Stimulated activated CD4-positive, alpha-beta T cell treated with anti-CD3 and anti-CD28 coated beads, TNF-alpha, amount 100 ng/mL, for 24 hours (primary cell): Measurements from ENCODE around the gene LHFPL2.
A peak's percentile ranks its signal among the peaks of the same experiment; 100 is the strongest.

Experiments used
- DNase-seq, 3 experiments: peaks; one replicate each; pipeline ENCODE4 v3.0.0-alpha.2; 2020; ENCODE audit warnings: low read depth in 3 of 3

LHFPL2 gene

DNA sequence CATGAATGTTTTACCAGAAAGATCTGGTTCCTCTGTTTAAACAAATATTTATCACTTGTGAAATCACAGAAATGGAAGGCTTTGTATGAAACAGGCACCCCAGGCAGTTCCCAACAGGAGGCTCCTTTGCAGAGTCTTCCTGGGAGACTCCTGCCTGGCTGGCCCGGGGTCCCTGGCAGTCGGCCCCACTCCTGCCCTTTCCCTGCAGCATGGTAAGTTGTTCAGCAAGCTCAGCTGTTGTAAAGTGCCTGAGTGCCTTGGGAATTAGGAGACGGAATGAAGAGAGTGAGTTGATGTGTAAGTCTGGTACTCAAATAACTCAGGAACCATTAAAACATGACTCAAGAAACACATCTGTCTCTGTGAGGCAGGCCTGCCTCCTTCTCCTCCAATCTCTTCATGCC is 17.5 kb upstream of the LHFPL2 start:
- DNase-seq = no peak

DNA sequence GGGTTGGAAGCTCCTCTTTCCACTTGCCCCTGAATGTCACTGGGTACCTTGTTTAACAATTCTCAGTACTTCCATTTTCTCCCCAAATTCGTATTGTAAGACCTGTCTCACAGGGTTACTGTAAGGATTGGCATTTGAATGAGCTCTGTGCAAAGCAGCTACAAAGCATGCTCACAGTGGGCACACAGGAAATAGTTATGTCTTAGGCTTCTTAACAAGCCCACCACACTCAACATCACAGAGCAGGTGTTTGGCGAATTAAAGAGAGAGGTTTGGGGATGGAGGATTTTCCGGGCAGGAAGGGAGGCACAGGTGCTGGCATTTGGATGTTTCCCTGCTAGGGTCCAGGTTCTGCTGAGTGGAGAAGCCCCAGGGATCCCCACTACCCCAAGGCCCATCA is 17.0 kb upstream of the LHFPL2 start:
- DNase-seq = no peak

DNA sequence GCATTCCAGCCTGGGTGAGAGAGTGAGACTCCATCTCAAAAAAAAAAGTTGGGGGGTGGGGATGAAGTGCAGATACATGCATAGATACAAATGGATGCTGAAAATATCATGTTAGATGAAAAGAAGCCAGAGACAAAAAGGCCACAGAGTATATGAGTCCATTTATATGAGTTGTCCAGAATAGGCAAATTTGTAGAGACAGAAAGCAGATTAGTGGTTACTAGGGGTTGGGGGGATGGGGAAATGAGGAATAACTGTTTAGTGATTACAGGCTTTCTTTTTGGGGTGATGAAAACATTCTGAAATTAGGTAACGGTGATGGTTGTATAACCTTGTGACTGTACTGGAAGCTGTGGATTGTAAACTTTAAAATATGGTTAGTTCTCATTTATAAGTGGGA is 13.8 kb upstream of the LHFPL2 start:
- DNase-seq = no peak

DNA sequence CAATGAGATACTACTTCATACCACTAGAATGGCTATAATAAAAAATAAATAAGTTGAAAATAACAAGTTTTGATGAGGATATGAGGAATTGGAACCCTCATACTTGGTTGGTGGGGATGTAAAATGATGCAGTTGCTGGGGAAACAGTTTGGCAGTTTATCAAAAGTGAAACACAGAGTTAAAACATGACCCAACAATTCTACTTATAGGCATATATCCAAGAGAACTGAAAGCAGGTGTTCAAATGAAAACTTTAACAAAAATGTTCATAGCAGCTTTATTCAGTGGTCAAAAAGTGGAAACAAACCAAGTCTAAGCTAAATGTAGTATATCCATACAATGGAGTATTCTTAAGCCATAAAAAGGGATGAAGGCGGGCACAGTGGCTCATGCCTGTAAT is 13.1 kb upstream of the LHFPL2 start:
- DNase-seq = no peak

DNA sequence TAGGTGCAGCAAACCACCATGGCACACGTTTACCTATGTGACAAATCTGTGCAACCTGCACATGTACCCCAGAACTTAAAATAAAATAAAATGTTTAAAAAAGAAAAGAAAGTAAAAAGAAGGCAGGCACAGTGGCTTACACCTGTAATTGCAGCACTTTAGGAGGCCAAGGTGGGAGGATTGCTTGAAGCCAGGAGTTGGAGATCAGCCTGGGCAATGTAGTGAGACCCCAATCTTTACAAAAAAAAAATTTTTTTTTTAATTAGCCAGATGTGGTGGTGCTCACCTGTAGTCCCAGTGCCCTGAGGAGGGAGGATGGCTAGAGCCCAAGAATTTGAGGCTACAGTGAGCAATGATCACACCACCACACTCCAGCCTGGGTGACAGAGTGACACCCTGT is 12.5 kb upstream of the LHFPL2 start:
- DNase-seq = no peak

DNA sequence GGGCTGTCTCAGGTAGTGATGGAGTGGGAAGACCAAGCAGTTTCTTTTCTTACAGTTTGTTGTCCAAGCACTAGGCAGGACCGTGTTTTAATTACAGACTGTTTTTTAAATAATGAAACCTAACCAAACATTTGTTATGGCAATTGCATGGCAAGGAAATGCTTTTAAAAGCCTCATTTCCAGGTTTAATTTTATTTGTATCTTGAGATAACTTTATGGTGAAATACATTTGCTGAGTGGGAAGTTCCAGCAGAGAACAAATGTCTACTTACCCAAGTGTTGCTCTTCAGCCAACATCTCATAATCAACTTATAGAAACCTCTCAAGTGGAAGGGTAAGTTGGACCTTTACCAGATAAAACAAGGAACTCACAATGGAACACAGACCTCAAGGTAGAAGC is 11.8 kb upstream of the LHFPL2 start:
- no peak for DNase-seq

DNA sequence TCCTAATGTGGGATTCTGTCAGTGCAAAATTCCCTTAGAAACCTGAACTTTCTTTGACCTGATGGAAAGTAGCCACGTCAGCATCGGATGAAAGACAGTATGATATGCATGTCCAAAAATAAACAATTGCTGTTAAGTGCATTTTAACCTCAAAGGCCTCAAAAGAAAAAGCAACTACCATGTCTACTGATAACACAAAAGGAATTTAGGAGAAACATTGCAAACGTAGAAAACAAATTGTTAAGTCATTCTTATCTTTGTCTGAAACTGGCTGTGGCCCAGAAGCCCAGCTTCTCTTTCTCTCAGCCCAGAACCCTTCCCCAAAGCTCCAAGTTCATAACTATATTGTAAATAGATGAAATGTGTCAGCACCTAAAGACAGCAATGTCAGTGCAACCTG is 11.1 kb upstream of the LHFPL2 start:
- DNase-seq = no peak

DNA sequence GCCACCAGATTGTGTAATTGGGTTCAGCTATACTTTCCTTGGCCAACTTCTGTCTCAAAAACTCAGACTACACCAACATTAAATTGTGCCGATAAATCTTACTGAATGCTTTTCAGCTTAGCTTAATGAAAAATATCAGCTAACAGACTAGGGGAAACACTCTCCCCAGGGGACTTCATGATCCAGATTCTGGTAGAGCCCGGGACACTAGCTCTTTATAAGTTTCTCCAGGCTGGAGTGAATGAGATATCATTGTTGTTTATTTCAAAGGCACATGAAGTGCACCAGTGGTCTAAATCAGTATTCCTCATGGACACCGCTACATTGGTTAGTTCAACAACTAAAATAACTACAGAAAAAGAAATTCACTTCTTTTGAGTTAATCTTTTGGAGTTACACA is 10.5 kb upstream of the LHFPL2 start:
- no peak for DNase-seq

DNA sequence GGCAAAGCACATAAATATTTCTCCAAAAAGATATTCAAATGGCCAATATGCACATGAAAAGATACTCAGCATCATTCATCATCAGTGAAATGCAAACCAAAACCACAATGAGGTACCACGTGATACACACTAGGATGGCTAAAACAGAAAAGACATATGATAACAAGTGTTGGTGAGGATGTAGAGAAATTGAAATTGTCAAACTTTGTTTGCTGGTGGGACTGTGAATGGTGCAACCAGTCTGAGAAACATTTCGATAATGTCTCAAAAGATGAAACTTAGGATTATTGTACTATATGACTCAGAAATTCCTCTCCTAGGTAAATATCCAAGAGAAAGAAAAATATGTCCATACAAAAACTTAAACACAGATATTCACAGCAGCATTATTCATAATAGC is 8.6 kb upstream of the LHFPL2 start:
- no peak for DNase-seq

DNA sequence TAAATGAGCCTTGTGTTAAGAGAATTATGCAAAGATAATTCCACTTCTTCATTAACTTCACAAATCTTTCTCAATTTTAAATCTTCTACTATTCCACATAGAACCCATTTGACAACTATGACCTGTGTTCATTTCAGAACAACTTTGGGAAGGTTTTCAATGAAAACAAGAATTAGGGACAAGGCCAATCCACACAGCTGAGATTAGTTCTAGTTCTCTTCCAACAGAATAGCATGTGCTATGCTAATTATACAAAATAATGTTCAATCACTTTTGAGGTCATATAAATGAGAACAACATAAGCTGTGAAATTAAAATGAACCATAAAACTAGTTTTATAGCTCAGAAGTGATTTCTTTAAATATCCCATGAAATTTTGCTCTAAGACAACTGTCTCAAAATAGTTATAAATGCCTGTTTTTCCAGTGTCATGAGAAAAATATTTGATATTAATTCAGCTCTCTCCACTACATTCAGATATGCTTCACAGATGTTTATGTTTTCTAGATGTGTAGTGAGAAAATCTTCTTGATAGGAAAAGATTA is 7.2 kb upstream of the LHFPL2 start:
- DNase-seq = no peak

DNA sequence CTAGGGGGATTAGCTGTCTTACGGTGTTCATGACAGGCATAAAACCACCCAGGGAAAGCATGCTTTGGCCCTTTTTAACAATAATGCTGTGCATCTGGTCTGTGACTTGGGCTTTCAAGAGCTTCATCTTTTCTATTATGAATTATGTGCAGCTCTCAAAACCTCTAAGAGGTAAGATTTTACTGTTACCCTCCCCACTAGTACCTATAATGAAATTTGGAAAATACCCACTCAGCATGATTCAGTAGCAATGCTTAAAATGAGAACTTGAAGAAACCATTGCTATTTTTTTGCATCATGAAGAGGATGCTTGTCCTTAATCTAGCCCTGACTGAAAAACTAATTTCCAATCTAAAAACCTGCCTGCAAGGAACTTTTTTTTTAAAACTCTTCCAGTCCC is 5.8 kb upstream of the LHFPL2 start:
- DNase-seq = no peak

DNA sequence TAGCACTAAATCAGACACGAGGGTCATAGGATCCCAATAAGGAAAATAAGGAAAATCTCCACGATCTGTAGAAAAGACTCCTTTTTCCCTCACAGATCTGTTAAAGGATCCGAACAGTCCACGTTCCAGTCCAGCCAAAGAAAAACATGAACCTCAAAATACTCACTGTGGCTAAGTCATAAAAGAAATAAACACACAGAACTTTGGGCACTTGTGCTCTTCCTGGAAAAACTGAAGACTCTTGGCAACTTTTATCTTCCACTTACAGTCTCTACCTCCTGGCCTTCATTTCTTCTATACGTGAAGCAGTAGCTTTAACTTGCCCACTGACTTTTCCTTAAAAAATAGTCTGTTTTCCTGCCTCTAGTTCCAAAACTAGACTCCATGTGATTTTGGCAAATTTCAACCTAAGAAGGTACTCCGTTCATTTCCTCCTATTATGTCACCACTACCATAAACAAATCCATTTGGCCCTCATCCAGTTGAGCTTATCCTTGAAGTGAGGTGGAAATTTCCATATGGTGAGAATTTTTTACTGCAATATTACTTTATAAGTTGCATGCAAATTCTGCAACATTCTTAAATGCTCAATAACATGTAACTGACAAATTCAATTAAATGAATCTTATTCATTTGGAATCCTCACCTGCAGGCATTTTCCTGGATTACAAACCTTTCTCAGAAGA is 5.3 kb upstream of the LHFPL2 start:
- DNase-seq = no peak

DNA sequence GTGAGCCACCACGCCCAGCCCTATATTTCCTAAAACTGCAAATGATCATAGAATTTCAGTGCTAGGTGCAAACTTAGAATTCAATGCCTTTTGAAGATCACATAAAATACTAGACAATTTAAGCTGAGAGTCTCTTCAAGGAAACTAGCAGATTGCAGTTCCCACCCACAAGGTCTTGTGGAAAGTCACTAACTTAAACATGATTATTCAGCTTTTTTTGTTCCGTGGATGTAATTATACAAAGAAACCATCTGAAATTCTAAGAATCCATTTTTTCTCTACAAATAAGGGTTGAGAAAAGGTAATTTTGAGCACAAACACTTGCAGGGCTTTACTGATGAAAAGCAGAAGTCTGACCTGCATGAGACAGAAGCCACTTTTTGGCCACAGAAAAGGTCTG is 4.5 kb upstream of the LHFPL2 start:
- no peak for DNase-seq

DNA sequence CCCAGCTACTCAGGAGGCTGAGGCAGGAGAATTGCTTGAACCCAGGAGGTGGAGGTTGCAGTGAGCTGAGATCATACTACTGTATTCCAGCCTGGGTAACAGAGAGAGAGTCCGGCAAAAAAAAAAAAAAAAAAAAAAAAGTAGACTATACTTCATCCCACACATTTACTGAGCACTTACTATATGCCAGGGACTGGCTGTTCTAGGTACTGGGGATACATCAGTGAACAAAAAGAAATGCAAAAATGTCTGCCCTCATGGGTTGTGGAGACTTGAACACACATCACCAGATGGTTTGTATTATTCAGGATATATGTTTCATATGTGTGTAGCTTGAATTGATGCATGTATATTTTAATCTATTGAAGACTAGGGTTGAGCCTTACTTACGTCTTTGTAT is 2.9 kb upstream of the LHFPL2 start:
- no peak for DNase-seq

DNA sequence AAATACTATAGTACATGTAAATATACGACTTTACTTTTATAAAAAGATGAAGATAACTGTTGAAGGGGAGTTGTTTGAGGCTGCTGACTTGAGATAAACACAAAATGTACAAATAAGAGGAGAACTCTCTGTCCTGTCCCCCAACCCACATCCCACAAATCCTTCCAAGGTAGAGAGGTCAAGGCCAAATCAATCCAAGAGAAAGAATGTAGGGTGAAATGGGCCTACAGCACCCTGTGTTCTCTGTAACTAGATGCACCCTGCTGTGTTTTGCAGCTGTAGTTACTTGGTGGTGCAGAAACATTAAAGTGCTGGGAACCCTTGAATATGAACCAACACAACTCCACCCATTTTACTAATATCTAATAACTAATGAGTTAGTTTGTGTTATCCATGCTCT is 2.0 kb upstream of the LHFPL2 start:
- DNase-seq = no peak

DNA sequence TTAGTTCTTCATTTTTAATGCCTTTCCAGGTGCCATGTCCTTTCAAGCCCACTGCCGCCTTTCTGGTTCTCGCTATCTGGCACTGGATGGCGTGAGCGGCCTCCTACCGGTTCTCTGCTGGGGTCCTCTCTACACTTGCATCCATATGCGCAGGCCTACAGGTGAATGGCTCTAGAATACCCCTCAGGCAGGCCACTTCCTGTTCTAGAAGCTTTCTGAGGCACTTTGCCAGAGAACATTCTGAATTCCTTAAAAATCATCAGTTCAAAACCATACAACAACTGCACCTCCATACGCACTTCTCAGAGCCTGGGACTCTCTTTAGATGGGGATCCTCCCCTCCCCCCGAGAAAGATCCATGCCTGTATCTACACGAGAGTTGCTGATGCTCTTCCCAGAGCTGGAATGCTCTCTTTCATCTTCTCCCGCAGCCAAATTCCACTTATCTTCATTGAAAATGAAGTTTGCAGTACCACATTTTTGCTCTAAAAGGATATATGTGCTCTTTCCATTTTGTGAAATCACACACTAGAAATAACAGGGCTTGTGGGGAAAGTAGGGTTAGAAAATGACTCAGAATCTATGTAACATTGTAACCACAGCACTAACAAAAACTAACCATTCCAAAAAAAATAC is 1.4 kb upstream of the LHFPL2 start:
- DNase-seq = no peak

DNA sequence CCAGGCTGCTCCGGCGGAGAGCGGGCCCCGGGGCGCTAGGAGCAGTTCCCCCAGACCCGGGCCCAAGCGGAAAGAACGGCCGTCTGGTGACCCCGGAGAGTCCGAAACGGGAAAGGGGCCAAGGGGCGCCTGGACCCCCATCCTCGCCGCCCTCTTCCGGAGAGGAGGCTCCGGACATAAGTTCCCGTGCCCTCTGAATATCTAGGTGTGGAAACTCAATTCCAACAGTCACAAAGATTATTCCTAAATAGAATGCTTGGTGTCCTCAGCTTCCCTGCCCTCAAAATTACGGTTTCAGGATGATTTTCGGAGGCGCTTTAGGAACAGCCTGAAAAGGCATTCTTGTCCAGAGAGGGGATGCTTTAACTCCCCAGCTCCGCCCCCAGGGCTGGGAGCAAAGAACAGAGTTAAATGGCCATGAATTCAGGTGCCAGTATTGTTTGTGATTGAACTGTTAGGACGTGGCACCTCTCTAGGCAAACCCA is 681 bp upstream of the LHFPL2 start:
- DNase-seq = no peak

DNA sequence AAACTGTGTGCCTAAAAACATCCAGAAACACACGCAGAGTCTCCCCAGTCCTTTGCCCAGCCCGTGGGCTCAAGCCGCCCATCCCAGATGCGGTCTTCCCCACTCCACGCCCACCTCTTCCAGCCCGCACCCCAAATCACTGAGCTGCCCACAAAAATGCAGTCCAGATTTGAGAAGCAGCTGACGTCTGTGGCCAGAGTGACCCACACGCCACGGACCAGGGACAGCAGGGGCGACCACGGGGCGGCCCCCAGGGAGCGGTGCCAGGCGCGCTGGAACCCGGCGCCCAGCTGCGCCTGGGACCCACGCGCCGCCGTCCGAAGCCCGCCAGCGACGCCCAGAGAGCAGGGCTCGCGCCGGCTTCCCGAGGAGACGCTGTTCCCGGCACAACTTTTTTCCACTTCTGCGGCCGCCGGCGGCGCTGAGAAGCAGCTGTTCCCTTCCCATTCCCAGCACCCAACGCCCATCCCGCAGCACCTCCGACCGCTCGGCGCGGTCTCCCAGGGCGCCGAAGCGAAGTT is 674 bp downstream of the LHFPL2 start:
- no peak for DNase-seq

DNA sequence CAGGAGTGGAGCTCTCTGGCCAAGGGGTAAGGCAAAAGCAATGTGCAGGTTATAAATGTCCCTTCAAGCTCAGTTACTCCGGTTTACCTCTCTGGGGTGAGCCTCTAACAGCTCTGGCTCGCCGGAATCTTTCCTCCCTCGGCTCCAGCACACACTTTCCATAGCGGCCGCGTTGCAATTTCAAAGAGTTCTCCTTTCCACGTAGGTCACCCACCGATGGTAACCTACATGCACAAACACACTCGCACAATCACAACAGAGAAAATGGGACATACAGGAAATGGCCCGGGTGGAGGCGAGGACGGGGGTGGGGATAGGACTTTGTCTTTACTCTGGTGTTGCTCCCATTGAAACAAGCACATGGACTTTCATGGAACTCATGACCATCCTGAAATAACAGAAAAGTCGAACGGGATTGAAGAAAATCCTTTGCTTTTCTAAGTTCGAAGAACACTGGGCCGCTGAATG is 1.2 kb downstream of the LHFPL2 start:
- peak in 1 of 3 experiments; percentile 12 for DNase-seq

DNA sequence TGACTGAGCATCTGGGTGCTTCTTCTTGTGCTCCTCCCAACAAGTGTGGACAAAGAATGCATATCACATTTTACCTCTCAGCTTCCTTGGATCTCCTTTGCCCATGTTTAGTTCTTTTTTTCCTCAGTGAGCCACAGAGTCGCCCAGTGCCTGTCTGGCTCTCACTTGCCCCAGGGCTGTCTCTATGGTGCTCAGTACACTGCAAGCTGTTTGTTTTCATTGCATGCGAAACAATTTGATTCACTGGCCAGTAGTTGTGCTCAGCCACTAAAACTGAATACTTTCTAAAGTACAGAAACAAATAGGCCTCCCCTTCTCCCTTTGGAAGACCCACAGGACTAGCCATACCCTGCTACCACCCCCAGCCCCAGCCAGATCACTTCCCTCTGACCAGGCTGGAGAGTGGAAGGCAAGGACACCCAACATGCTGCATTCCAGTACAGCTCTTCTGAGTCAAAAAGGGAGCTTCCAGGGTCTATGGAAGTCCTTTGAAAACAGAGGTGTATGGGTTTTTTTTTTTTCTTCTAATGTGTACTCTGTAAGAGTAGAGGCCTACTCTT is 3.8 kb downstream of the LHFPL2 start:
- no peak for DNase-seq

DNA sequence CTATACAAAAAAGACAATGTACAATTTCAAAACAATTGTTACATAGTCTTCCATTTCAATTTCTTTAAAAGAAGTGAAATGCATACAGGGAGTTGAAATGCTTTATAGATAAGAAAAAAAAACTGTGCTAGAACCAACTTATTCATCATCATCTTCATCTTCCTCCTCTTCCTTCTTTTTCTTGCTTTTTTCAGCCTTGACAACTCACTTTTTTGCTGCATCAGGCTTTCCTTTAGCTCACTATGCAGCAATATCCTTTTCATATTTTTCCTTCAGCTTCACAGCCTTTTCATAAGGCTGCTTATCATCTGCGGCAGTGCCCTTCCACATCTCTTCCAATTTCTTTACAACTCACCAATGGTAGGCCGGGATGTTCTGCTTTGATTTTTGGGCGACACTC is 4.4 kb downstream of the LHFPL2 start:
- no peak for DNase-seq

DNA sequence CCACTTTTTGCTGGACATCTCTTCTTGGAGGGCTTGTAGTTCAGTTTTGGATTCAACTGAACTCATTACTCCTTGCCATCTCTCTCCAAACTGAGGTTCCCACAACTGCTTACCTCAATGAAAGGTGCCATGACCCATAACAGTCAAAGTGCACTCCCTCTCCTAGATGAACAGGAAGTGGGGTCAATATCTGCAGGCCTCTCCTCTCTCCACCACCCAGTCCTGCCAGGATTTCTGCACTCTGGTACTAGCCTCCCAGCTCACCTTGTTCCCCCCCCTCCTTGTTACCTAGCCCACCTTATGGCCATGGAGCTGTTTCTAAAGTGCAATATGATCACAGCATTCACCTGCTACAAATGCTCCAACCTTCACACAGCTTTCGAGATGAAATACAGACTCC is 5.9 kb downstream of the LHFPL2 start:
- DNase-seq = no peak
